ENCODE data around the gene SDK2.

The SDK2 gene

DNA sequence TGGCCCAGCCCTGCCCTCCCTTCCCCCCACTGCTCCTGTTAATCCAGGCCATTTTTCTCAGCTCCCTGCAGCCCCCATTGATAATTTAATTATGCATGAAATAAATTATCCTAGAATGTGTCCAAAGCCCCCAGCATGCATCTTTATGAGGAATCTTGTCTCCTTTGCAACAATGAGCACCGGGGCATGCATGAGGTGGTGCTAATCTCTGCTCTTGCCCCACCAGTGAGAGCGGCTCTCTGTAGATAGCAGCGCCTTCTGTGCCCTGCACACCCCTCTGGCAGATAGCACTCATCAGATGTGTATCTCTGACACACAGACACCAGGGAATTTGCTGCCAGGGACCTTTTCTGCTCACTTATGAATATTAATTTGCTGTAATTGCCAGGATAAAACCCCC lies 192.2 kb downstream of the SDK2 start:
- no peak for DNase-seq (ENCODE audit: low spot score)

DNA sequence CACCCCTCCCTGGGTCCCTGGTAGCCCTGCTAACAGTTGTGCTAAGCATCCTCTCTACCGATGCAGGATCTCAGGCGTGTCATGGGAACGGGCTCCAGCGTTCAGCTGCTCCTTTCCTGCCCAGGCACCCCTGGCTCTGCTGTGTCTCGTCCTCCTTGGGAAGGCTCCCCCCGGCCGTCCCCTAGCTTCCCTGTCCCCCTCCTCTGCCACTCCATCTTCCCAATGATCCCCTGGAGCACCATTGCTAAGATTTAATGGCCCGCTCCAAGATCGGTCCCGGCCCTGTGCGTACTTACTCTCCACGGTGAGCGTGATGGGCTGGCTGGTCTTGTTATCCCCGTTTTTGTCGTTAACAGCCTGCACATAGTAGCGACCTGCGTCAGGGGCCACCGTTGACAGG lies 196.9 kb downstream of the SDK2 start:
- no peak for DNase-seq (ENCODE audit: low spot score)

DNA sequence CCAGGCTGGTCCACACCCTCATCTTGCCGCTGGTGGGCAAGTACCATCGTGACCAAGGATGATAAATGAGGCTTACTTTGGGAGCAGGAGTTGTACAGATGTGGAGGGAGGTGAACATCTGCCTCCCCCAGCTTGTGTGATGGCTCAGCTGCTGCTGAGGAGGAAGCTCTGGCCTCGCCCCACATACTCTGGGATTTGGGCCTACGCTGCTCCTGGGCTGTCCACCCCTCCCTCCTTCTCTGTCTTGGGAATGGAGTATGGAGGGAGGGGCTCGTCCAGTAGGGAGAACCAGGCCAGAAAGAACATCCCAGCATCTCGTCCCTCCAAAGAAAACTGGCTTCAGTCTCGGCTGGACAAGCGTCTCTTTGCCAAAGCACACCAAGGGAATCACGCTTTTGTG lies 197.6 kb downstream of the SDK2 start:
- no peak for DNase-seq (ENCODE audit: low spot score)

DNA sequence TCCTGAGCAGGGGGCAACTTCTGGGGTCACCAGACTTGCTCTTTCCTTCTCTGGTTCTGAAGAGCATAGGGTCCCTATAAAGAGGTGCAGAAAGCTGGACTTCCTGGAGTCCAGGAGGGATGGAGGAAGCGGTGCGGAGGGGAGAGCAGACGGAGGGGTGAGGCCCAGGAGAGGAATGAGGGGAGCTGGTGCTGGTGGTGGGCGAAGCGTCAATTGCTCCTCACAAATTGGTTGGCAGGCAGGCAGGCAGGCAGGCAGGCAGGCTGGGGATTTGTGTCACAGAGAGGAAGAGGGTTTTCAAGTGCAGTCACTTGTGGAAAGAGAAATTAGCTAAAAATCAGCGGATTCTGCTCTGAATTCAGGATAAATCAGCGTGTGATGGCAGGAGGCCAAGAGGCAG lies 198.8 kb downstream of the SDK2 start:
- DNase-seq (ENCODE audit: low spot score) = no peak

DNA sequence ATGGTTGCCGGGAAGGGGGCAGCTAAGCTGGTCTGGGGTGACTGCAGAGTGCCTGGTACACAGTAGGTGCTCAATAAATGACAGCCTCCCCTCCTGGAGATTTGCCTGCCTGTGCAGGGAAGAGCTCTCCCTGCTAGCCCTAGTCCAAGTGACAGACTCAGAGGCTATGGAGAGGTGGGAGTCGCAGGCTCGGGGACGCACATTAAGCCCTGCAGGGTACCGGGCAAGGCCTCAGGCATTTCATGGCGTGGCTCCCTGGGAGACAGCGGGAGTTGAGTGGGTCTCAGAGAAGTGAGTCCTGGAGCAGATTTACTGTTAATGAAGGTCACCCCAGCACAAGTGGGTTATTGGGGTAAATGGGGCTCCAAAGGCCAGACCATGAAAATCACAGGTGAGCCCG lies 200.2 kb downstream of the SDK2 start:
- no peak for DNase-seq (ENCODE audit: low spot score)

DNA sequence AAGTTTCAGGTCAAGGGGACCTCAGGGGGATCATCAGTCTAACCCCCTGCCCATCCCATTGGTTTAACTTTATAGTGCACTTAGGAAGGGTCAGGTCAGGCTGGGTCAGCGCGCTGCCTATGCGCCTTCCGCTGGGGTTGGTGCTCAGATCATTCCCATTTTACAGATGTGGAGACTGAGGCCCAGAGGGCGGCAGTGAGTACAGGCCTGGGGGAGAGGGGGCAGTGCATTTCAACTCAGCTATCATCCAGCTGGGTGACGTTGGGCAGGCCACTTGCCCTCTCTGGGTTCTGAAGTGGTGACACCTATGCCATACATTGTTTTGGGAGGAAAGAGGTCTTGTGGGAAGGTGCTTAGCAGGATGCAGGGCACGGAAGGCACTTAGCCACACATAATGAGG lies 204.6 kb downstream of the SDK2 start:
- DNase-seq (ENCODE audit: low spot score) = no peak

DNA sequence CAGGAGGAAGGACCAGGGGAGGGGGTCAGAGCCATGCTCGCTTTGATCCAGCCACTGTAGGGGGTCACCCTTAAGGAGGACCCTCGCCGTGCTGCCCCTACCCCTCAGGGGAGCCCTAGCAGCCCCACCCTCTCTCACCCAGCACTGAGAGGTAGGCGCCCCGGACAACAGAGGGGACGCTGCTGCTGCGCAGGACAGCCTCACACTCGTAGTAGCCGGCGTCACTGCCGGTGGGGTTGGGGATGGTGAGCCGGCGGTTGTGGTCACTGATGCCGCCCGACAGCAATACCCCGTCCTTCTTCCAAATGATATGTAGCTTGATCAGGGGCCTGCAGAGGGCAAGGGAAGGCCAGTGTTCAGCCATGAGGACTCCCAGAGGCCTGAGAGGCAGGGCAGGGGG lies 206.4 kb downstream of the SDK2 start:
- no peak for DNase-seq (ENCODE audit: low spot score)

DNA sequence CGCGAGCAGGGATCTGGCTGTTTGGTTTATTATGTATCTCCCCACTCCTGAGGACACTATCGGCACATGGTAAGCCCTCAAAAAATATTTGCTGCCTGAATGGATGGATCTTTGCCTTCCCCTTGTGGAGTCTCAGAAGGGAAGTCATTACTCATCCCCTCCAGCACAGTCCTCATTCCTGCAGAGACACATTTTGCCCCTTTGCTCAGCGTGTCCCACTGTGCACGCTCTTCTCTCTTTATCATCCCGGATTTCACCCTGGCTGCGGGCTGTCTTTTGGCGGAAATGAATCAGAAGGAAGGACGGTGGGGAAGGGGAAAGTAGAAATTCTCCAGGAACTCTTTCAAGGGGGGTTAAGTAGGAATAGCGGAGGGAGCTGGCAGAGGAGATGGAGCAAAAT lies 207.3 kb downstream of the SDK2 start:
- no peak for DNase-seq (ENCODE audit: low spot score)

DNA sequence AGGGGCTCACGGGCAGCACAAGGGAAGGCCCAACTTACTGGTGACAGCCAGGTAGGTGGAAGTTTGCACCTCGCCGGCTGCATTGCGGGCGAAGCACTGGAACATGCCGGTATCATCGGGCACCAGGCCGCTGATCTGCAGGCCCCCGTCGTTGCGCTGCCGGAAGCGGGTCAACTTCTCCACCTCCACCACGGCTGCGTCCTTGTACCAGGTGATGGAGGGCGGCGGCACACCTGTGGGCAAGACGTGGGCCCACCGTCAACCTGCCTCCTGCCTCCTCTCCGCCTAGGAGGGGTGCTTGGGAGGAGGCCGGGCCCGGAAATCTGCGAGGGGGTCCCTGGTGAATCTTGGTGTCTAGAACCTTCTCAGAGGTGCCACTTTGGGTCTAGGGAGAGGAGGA lies 208.8 kb downstream of the SDK2 start:
- DNase-seq (ENCODE audit: low spot score) = no peak

DNA sequence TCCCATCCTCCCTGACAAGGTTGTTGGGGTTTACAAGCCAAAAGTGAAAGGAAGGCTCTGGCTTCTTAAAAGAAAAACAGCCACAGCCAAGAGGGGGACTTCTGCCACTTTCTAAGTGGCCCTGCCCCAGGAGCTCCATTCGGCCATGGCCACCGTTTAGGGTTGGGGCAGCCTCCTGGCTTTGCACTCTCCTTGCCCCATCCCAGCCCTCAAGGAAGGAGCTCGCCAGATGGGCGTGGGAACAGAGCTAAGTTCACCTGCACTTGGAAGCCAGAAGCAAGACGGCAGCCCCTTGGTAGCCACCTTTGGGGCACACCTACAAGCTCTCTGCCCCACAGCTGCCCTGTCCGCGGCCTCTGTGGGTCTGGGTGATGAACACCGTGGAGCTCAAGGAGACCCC lies 210.1 kb downstream of the SDK2 start:
- no peak for DNase-seq (ENCODE audit: low spot score)

DNA sequence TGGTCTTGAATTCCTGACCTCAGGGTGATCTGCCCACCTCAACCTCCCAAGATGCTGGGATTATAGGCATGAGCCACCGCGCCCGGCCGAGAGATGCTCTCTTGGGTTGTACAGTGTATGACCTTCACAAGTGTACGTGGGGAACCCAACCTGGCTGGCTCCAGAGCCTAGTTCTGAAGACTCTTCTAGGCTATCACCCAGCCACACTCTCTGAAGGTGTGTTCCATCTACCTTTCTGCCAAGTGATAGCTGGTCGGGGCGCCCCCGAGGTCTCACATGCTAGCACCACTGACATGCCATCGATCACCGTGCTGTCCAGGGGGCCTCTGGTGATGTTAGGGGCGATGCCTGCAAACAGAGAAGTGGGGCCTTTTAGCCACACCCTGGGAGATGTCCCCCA lies 210.7 kb downstream of the SDK2 start:
- no peak for DNase-seq (ENCODE audit: low spot score)

DNA sequence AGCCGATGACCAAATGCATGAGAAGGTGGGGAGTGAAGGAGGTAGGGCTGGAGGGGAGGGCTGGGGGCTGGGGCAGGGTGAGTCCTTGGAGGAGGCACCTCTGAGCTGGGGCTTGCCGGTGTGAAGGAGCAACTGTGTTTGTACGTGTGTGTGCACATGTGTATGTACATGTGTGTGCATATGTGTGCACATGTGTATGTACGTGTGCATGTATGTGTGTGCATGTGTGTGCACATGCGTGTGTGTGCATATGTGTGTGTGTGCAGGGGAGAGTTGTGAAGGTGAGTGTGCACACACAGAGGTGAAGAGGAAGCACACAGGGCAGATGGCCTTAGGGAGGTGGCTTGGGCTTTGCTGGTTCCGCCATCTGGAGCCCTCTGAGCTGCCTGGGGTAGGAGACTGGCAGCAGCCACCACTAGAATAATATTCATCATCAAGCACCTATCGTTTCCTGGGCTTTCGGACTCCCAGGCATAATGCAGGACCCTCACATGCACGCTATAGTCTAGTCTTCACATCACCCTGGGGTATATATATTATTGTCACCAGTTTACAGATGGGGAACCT lies 211.5 kb downstream of the SDK2 start:
- DNase-seq (ENCODE audit: low spot score) = no peak

DNA sequence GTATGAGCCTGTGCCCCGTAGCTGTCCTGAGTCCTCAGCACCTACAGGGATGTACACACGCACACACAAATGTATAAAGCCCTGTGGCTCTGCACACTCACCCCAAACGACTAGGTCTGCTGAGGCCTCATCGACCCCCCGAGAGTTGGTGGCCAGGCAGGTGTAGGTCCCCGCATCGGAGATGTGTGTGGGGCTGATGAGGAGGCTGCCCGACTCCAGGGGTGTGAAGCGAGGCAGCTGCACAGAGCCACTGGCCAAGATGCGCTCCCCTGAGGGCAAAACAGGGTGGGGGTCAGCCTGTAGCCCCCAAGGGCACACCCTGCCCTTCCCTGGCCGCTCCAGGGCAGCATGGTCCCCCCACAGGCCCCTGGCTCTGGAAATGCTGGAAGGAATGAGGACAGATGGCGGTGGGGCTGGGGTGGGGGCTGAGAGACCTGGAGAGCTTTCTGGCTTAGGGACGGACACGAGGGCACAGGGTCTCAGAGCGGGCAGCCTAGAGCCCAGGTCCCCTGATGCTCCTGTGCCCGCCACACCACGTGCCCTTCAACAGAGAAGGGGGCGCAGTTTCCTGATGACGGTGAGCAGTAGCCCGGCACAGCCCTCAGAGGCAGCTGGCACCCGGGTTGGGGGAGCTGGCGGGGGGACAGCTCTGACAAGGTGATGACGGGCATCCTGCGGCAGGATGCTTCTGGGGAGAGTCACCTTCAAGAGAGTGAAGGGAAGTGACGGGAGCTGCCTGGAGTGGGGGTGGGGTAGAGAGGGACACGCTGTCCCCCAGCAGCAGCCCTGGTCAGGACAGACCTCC lies 212.6 kb downstream of the SDK2 start:
- DNase-seq (ENCODE audit: low spot score) = no peak

DNA sequence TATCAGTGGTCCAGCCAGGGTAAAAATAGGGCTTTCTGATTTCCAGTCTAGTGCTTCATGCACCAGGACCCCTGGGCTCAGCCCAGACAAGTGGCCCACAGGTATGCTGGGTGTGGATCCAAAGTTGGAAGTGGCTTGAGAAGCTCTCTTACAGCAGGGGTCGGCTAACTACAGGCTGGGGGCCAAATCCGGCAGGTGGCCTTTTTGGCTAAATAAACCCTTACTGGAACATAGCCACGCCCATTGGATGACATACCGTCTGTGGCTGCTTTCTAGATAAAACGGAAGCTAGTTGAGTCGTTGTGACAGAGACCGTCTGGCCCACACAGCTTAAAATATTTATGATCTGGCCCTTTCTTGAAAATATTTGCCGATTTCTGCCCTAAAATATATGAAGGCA lies 213.4 kb downstream of the SDK2 start:
- DNase-seq (ENCODE audit: low spot score) = no peak

DNA sequence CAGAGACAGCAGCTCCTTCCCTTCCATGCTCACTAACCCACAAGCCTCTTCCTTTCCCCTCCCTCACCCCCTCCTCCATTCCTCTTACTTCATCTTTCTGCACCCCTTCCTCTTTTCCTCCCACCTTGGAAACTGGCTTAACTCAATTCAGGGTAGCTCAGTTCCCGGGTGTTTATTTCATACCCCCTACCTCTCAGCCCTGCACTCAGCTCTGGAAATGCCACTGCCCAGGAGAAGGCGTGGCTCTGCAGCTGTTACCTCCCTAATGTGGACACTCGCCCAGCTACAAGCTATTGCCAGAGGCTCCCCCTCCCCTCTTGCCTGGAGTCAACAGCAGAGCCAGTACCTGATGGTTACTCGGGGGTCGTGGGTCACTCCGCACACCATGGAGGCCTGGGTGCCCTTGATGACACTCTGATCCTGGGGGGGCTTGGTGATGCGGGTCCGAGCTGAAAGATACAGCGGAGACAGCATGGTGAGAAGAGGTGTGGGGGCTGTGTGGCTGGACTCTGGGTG lies 214.0 kb downstream of the SDK2 start:
- DNase-seq (ENCODE audit: low spot score) = no peak

DNA sequence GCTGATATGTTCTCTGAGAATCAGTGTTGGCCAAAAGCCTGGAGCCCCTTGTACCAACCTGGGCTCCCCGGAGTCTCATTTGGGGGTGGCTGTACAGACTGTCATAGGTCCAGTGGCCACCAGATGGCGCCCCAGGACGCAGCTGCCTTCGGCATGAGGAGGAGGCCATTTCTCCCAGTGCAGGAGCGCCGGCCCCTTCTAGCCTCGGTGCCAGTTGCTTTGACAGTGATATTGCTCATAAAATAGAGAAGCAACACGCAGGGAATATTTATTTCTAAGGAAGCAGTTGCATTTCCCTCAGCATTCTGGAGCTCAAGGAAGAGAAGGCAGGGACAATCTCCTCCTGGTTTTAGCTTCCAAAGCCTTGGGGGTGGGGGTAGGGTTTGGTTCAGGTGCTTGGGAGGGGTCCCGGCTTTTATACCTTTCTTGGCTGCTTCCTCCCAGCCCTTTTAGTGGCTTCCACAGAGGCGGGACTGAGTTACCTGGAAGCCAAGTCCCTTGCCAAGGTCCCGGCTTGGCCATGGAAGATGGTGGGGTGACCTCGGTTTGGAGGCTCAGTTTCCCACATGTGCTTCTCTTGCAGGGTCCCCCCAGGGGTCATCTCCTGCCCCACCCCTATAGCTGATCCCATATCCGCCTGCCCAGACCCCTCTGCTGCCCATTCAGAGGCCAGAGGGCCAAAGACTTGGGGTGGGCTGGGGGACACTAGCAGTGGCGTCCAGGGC lies 214.6 kb downstream of the SDK2 start:
- peak; percentile 89 for DNase-seq (ENCODE audit: low spot score)

DNA sequence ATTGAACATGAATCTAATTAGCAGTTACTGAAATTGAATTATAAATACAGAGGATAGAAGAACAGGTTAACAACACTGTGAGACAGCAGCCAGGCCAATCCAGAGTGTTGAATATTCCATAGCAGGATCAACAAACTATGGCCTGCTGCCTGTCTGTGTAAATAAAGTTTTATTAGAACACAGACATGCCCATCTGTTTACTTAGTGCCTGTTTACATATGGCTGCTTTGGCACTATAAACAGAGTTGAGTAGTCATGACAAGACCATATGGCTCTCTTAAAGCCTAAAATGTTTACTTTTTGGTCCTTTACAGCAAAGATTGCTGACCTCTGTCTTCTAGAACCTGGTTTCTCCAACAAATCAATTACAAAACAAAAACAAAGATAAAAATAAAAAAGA lies 217.0 kb downstream of the SDK2 start:
- no peak for DNase-seq (ENCODE audit: low spot score)

DNA sequence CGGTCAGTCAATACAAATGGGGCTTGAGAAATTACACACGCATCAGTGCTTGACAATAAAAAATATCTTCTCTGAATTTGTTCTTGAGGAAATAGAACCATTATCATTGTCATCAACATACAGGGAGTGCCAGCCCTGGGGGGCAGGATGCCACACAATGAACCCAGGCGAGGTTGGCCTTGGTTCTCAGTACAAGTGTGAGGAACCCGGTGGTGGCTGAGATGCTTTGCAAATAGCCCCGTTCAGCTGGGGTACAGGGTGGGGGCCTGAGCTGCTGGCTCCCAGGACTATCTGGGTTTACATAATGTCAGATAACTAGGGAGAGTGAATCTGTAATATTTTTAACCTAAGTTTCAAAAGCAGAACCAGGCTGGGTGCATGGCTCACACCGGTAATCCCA lies 219.7 kb downstream of the SDK2 start:
- DNase-seq (ENCODE audit: low spot score) = no peak

DNA sequence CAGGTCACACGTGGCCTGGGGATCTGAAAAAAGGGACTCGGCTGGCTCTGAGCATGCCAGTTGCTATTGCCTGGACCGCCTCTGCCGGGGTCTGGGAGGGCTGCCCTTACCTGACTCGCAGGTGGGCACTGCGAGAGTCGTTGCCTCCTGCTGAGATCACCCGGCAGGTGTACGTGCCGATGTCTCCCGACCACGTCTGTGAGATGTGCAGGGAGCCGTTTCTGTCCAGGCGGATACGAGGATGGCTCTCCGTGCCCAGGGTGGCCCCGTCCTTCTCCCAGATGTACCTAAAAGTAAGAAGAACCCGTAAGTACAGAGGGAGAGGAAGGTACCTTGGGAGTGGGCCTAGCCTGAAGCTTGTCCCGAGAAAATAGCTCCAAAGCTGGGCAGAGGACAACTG lies 220.4 kb downstream of the SDK2 start:
- DNase-seq (ENCODE audit: low spot score) = no peak

DNA sequence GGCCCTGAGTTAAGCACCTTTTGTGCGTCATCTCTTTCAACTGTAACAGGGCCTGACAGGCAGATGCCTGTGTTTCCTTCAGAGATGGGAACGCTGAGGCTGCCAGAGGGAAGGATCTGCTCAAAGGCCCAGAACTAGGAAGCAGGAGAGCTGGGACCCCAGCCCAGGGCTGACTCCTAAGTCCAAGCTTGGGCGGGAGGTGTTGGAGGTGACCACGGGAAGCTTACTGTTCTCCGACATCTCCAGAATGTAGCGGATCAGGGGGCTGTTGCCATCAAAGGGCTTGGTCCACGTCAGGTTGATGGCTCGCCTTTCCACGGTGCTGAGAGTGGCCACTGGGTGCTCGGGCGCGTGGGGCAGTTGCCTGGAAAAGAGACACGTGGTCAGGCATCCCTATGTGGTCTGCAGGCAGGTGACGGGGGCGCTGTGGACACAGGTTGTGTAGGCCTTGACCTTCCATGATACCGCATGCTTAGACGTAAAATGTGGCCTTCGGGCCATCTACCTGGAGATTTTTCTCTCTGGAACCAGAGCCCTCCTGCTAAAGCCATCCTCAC lies 221.0 kb downstream of the SDK2 start:
- no peak for DNase-seq (ENCODE audit: low spot score)

DNA sequence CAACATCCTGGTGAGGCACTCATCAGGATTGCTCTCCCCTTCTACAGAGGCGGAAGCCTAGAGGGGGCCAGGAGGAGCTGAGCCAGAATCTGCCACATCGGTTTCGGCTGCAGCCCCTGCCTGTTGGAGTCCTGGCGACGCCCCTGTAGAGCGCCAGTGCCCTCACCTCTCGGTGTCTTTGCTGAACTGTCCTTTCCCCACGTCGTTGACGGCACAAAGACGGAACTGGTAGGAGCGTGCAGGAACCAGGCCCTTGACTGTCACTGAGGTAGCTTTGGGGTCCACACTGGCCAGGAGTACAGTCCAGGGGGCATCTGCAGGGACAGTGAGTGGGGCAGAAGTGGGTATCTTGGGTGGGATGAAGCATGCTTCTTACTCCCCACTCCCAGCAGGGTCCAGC lies 222.1 kb downstream of the SDK2 start:
- no peak for DNase-seq (ENCODE audit: low spot score)

DNA sequence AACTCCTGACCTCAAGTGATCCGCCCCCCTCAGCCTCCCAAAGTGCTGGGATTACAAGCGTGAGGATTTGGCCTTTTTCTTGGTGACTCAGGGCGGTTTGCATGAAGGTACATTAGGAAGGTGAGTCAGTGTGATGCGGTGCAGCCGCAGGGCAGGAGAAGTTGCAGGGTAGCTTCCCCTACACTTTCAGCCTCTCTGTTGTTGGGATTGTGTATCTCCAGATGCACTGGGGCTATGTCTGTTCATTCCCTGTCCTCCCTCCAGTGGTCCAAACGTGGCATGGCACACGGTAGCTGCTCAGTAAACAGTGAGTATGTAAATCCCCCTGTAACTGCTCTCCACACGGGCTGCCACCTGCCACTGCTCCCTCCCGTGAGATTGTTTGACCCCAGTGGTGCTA lies 223.3 kb downstream of the SDK2 start:
- DNase-seq (ENCODE audit: low spot score) = no peak

DNA sequence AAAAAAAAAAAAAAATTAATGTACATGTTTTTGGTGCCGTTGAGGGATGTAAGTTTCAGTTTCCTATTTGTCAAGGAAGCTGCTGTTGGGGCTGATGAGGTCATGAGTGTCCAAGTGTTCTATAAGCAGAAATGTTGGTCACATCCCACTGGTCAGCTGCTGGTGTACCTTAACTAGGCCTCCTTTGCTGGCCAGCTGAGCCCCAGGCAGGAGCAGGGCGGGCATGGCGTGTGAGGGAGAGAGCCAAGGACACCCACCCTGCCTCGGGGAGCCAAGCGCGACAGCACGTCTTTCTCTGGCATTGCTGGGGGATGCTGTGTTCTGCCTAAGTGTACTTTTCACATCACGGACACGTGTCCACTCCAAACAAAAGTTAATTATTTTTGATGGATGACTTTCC lies 224.4 kb downstream of the SDK2 start:
- DNase-seq (ENCODE audit: low spot score) = no peak
